ENCODE measurements around the gene POLD4.

Gene POLD4

DNA sequence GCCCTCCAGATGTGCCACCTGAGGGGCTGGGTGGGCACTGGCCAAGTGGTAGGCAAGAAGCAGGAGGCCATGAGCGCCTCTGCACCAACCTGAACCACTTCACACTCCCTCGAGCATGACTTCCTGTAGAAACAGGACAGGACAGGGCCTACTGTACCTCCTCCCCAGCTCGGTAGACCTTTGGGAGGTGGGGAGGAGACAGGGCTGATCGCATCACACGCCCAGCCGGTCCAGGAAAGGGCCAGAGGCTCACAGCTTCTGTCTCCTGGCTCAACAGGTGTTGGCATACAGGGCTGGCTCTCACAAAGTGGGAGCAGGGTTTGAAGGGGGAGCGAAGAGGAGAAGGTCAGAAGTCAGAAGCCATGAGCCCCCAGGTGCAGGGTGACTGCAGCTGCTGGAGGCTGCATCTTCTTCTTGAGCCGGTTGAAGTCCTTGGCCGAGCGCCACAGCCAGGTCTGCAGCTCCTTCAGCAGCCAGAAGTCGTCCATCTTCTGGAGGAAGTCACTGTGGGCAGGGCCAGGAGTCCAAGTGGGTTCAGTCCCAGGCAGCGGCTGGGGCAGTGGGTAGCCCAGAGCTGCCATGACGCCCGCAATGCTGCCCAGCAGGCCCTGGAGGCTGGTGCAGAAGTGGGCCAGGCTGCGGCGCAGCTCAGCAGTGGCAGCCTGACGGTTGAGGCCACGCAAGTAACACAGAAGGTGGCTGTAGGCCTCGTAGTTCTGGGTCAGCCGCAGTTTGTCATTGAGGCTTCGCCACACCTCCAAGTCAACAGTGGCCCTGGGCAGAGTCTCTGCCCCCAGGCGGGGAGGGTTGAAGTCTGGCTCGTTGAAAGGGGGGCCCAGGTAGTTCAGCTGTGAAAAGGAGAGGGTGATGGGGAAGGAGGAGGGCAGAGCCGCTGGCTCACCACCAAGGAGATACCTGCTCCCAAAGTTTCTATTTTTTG, 11.7 kb upstream of the POLD4 start:
- TF ChIP-seq, protein P1, sequence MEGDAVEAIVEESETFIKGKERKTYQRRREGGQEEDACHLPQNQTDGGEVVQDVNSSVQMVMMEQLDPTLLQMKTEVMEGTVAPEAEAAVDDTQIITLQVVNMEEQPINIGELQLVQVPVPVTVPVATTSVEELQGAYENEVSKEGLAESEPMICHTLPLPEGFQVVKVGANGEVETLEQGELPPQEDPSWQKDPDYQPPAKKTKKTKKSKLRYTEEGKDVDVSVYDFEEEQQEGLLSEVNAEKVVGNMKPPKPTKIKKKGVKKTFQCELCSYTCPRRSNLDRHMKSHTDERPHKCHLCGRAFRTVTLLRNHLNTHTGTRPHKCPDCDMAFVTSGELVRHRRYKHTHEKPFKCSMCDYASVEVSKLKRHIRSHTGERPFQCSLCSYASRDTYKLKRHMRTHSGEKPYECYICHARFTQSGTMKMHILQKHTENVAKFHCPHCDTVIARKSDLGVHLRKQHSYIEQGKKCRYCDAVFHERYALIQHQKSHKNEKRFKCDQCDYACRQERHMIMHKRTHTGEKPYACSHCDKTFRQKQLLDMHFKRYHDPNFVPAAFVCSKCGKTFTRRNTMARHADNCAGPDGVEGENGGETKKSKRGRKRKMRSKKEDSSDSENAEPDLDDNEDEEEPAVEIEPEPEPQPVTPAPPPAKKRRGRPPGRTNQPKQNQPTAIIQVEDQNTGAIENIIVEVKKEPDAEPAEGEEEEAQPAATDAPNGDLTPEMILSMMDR (IDR thresholded peaks at IDR 0.05; ENCODE audit: low read depth, low read length, missing control alignments) = no peak
- DNase-seq (ENCODE audit: low read depth) = no peak
- no peak overlapping the region for H3K4me3 ChIP-seq (ENCODE audit: low read depth, low read length)

GRCh38 chr11:67364169-67364568, 10.8 kb upstream of the POLD4 start:
- no peak for DNase-seq (ENCODE audit: low read depth)
- TF ChIP-seq, protein P1 (IDR thresholded peaks at IDR 0.05; ENCODE audit: low read depth, low read length, missing control alignments) = no peak
- no peak overlapping the region for H3K4me3 ChIP-seq (ENCODE audit: low read depth, low read length)

DNA sequence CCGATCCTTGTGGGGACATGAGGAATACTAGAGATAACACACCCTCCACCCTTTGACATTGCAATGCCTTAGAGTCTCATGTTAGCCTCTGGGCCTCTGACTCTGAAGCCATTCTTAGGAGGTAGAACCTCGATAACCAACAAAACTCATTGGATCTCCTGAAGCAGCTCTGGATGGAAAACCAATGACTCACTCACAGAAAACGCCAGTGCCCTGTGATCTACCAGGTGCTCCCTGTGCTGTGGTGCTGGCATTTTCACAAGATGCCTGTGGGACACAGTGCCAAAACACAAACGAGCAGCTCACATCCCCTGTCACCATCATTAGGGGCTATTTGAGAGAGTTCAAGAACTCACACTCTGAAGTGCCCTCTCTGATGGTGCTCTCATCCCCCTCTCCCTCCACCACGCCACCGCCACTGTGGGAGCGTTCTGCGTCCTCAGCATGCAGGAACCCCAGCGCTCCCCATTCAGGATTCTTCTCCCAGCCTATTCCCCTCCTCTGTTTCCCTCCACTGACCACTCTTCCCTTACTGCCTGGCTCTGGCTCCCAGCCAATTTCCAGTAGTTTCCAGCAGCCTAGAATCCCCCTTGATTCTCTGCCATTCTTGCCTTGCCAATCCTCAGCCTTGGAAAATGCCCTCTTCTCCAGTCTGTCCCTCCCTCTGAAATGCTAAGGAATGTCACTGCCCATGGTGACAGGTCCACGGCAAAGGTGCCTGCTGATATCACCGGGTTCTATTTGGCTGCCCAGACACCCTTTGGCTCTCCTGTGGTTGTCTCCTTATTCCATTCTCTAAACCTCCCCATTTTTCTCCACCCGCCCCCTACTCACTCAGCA, 4.7 kb upstream of the POLD4 start:
- no peak for DNase-seq (ENCODE audit: low read depth)
- no peak overlapping the region for H3K4me3 ChIP-seq (ENCODE audit: low read depth, low read length)
- TF ChIP-seq, protein P1 (IDR thresholded peaks at IDR 0.05; ENCODE audit: low read depth, low read length, missing control alignments) = no peak

- peak overlapping the region; percentile 0; the same call in 1 of the 2 replicates for H3K4me3 ChIP-seq (ENCODE audit: low read depth, low read length)
- DNase-seq (ENCODE audit: low read depth) = no peak
- TF ChIP-seq, protein P1 (IDR thresholded peaks at IDR 0.05; ENCODE audit: low read depth, low read length, missing control alignments) = peak; percentile 94
Measured at GRCh38 chr11:67356864-67357561, 3.7 kb upstream of the POLD4 start.

- TF ChIP-seq, protein P1 (IDR thresholded peaks at IDR 0.05; ENCODE audit: low read depth, low read length, missing control alignments) = no peak
- no peak for DNase-seq (ENCODE audit: low read depth)
- peak overlapping the region; percentile 0; the same call in 1 of the 2 replicates for H3K4me3 ChIP-seq (ENCODE audit: low read depth, low read length)
Measured at GRCh38 chr11:67356387-67356863, 3.1 kb upstream of the POLD4 start.

GRCh38 chr11:67355794-67356386, 2.5 kb upstream of the POLD4 start:
- no peak for DNase-seq (ENCODE audit: low read depth)
- TF ChIP-seq, protein P1 (IDR thresholded peaks at IDR 0.05; ENCODE audit: low read depth, low read length, missing control alignments) = no peak
- no peak overlapping the region for H3K4me3 ChIP-seq (ENCODE audit: low read depth, low read length)
